Peyer's patch (tissue), 4 donors: ENCODE results near the gene LPAR1.

Experiments used
- POLR2A ChIP-seq, 2 donors: fragments of 450-650 bp; IDR thresholded peaks; one replicate each; pipeline ENCODE4 v1.5.1; 2017; ENCODE audit warnings: antibody characterized with exemption in 2 of 2, mild to moderate bottlenecking in 2 of 2, moderate library complexity in 2 of 2
- TF ChIP-seq, protein P1 (sequence below), 6 experiments: fragments of 450-650 bp in 4 of 6; fragments of 200-600 bp in 2 of 6; sonication (generic) in 1 of 6; IDR thresholded peaks; one replicate each; pipeline ENCODE4 v1.5.1; 2017 to 2019; ENCODE audit warnings: antibody characterized with exemption in 6 of 6, mild to moderate bottlenecking in 3 of 6, moderate library complexity in 1 of 6

- TF ChIP-seq, protein P1, sequence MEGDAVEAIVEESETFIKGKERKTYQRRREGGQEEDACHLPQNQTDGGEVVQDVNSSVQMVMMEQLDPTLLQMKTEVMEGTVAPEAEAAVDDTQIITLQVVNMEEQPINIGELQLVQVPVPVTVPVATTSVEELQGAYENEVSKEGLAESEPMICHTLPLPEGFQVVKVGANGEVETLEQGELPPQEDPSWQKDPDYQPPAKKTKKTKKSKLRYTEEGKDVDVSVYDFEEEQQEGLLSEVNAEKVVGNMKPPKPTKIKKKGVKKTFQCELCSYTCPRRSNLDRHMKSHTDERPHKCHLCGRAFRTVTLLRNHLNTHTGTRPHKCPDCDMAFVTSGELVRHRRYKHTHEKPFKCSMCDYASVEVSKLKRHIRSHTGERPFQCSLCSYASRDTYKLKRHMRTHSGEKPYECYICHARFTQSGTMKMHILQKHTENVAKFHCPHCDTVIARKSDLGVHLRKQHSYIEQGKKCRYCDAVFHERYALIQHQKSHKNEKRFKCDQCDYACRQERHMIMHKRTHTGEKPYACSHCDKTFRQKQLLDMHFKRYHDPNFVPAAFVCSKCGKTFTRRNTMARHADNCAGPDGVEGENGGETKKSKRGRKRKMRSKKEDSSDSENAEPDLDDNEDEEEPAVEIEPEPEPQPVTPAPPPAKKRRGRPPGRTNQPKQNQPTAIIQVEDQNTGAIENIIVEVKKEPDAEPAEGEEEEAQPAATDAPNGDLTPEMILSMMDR (IDR thresholded peaks at IDR 0.05), result no peak
- TF ChIP-seq POLR2A (IDR thresholded peaks at IDR 0.05), result no peak
These were observed 40.4 kb downstream of the LPAR1 start for GRCh38 chr9:110997847-110998246.
